Trophoblast cell (in vitro differentiated cells and primary cell): ENCODE data around the gene BAIAP2.
A peak's percentile ranks its signal among the peaks of the same experiment; 100 is the strongest.

Experiments
- DNase-seq, 2 donors: peaks; one replicate each; pipeline ENCODE4 v3.0.0-alpha.2; 2016
- H2AFZ ChIP-seq: 2 replicates; pipeline ENCODE4 v1.6.1; 2013; ENCODE audit warnings: low read length, moderate library complexity, mild to moderate bottlenecking; ENCODE audit not compliant: insufficient read depth, poor library complexity
- H2AK5ac ChIP-seq: 2 replicates; pipeline ENCODE4 v1.6.1; 2013; ENCODE audit warnings: mild to moderate bottlenecking, low read length
- H2BK120ac ChIP-seq: 2 replicates; pipeline ENCODE4 v1.6.1; 2013; ENCODE audit warnings: low read length, mild to moderate bottlenecking, moderate library complexity; ENCODE audit not compliant: insufficient read depth, poor library complexity
- H2BK12ac ChIP-seq: 2 replicates; pipeline ENCODE4 v1.6.1; 2013; ENCODE audit warnings: mild to moderate bottlenecking, low read length, moderate library complexity
- H2BK5ac ChIP-seq: 2 replicates; pipeline ENCODE4 v1.6.1; 2013; ENCODE audit warnings: low read length, low read depth, moderate library complexity, mild to moderate bottlenecking; ENCODE audit not compliant: poor library complexity
- H3K14ac ChIP-seq: 2 replicates; pipeline ENCODE4 v1.6.1; 2013; ENCODE audit warnings: mild to moderate bottlenecking, low read length
- H3K18ac ChIP-seq: 2 replicates; pipeline ENCODE4 v1.6.1; 2013; ENCODE audit warnings: mild to moderate bottlenecking, low read length
- H3K23ac ChIP-seq: 2 replicates; pipeline ENCODE4 v1.6.1; 2013; ENCODE audit warnings: low read length
- H3K27ac ChIP-seq: 2 replicates; pipeline ENCODE4 v1.5.1; 2013; ENCODE audit warnings: low read depth, mild to moderate bottlenecking, inconsistent platforms, low read length, moderate library complexity
- H3K27me3 ChIP-seq: 2 replicates; pipeline ENCODE4 v1.6.1; 2013; ENCODE audit warnings: inconsistent platforms, mild to moderate bottlenecking, low read length, moderate library complexity; ENCODE audit not compliant: insufficient read depth
- H3K36me3 ChIP-seq, 2 experiments: 1 replicate in 1 of 2; 2 replicates in 1 of 2; pipeline ENCODE4 v1.6.1; 2013; ENCODE audit warnings: low read length in 2 of 2, mild to moderate bottlenecking in 2 of 2, moderate library complexity in 1 of 2; ENCODE audit not compliant: insufficient read depth in 2 of 2, control insufficient read depth in 1 of 2
- H3K4ac ChIP-seq: 2 replicates; pipeline ENCODE4 v1.6.1; 2013; ENCODE audit warnings: low read depth, mild to moderate bottlenecking, low read length, moderate library complexity
- H3K4me1 ChIP-seq, 2 experiments: 1 replicate in 1 of 2; 2 replicates in 1 of 2; pipeline ENCODE4 v1.6.1; 2013; ENCODE audit warnings: low read length in 2 of 2, mild to moderate bottlenecking in 2 of 2, moderate library complexity in 1 of 2; ENCODE audit not compliant: insufficient read depth in 2 of 2, control insufficient read depth in 1 of 2
- H3K4me2 ChIP-seq: 2 replicates; pipeline ENCODE4 v1.6.1; 2013; ENCODE audit warnings: inconsistent platforms, mild to moderate bottlenecking, low read length, moderate library complexity
- H3K4me3 ChIP-seq: 2 replicates; pipeline ENCODE4 v1.5.1; 2013; ENCODE audit warnings: mild to moderate bottlenecking, low read depth, low read length, inconsistent platforms
- H3K79me1 ChIP-seq: one replicate; pipeline ENCODE4 v1.6.1; 2013; ENCODE audit warnings: low read length
- H3K79me2 ChIP-seq: 2 replicates; pipeline ENCODE4 v1.6.1; 2013; ENCODE audit warnings: low read length, mild to moderate bottlenecking; ENCODE audit not compliant: control insufficient read depth, insufficient read depth, poor library complexity
- H3K9ac ChIP-seq: 2 replicates; pipeline ENCODE4 v1.6.1; 2013; ENCODE audit warnings: mild to moderate bottlenecking, low read length
- H3K9me3 ChIP-seq: 2 replicates; pipeline ENCODE4 v1.6.1; 2013; ENCODE audit warnings: low read depth, mild to moderate bottlenecking, control low read depth, inconsistent platforms, low read length; ENCODE audit not compliant: insufficient read depth
- H4K12ac ChIP-seq: 2 replicates; pipeline ENCODE4 v1.6.1; 2013; ENCODE audit warnings: low read depth, mild to moderate bottlenecking, low read length, moderate library complexity
- H4K8ac ChIP-seq: 2 replicates; pipeline ENCODE4 v1.6.1; 2013; ENCODE audit warnings: low read depth, mild to moderate bottlenecking, low read length, moderate library complexity
- H4K91ac ChIP-seq: one replicate; pipeline ENCODE4 v1.6.1; 2013; ENCODE audit warnings: low read depth, mild to moderate bottlenecking, low read length, moderate library complexity
- WGBS: extraction: QIAGEN DNeasy Blood & Tissue Kit; methylation state at CpG from one replicate; pipeline ENCODE4 v1.1.7; 2013; ENCODE audit warnings: missing lambda C conversion rate; ENCODE audit not compliant: insufficient read length, insufficient coverage; ENCODE audit errors: extremely low coverage; 5-methylcytosine and 5-hydroxymethylcytosine counted together

The BAIAP2 gene

GRCh38 chr17:81064678-81065475, 29.9 kb downstream of the BAIAP2 start:
- peak overlapping the region; percentile 21 for H2BK12ac ChIP-seq
- peak overlapping the region; percentile 9 for H2BK120ac ChIP-seq
- peak overlapping the region; percentile 11 for H3K4ac ChIP-seq
- H3K14ac ChIP-seq: peak overlapping the region; percentile 18
- H3K27ac ChIP-seq: peak overlapping the region; percentile 4
- H3K23ac ChIP-seq: no peak overlapping the region
- no peak for DNase-seq
- no peak overlapping the region for H3K4me3 ChIP-seq
- H3K9ac ChIP-seq: no peak overlapping the region
- peak overlapping the region; percentile 57 for H3K18ac ChIP-seq
- H2AK5ac ChIP-seq: no peak overlapping the region
- no CpG with 5 or more reads among the region's 19 CpGs for WGBS
- peak overlapping the region; percentile 24 for H2AFZ ChIP-seq
- H3K9me3 ChIP-seq: no peaks in the 10 kb centered on the region
- H2BK5ac ChIP-seq: peak overlapping the region; percentile 20
- H3K4me2 ChIP-seq: no peak overlapping the region
- peaks cover 30 to 50% of the 10 kb centered on the region in 2 experiments for H3K36me3 ChIP-seq
- H4K91ac ChIP-seq: peak overlapping the region; percentile 27
- no peak overlapping the region for H4K12ac ChIP-seq
- peaks cover 19 to 24% of the 10 kb centered on the region in 2 experiments for H3K4me1 ChIP-seq
- H3K27me3 ChIP-seq: no peaks in the 10 kb centered on the region
- H3K79me2 ChIP-seq: no peaks in the 10 kb centered on the region
- peaks cover 7% of the 10 kb centered on the region for H3K79me1 ChIP-seq
- H4K8ac ChIP-seq: peak overlapping the region; percentile 10

DNA sequence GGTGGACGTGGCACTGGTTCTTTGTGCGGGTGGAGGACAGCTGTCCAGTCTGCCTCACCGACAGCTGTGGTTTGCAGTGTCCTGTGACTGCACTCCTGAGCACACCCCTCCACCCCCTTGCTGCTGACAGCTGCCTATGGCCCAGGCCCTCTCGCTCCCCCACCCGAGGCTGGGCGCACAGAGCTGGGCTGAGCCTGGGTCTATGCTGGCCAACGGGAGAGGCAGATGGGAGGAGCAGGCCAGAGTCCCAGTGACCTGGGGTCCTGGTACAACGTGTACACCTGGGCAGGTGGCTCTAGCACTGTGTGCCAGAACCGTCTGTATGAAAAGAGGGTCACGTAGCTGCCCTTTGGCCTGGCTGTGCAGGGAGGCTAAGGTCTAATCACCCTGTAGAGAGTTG, 30.5 kb downstream of the BAIAP2 start:
- no peak overlapping the region for H2AK5ac ChIP-seq
- DNase-seq: no peak
- peak overlapping the region; percentile 11 for H3K4ac ChIP-seq
- H2AFZ ChIP-seq: peak overlapping the region; percentile 24
- H3K79me1 ChIP-seq: peaks cover 7% of the 10 kb centered on the region
- no peak overlapping the region for H3K4me3 ChIP-seq
- H3K4me2 ChIP-seq: no peak overlapping the region
- no peak overlapping the region for H2BK5ac ChIP-seq
- H4K91ac ChIP-seq: peak overlapping the region; percentile 34
- WGBS: no CpG with 5 or more reads among the region's 10 CpGs
- H2BK12ac ChIP-seq: peak overlapping the region; percentile 21
- peak overlapping the region; percentile 12 for H3K14ac ChIP-seq
- peaks cover 29 to 47% of the 10 kb centered on the region in 2 experiments for H3K36me3 ChIP-seq
- H4K8ac ChIP-seq: no peak overlapping the region
- no peak overlapping the region for H3K23ac ChIP-seq
- H2BK120ac ChIP-seq: no peak overlapping the region
- H3K9ac ChIP-seq: no peak overlapping the region
- peaks cover 19 to 24% of the 10 kb centered on the region in 2 experiments for H3K4me1 ChIP-seq
- peak overlapping the region; percentile 35 for H3K18ac ChIP-seq
- H3K9me3 ChIP-seq: no peaks in the 10 kb centered on the region
- H3K27me3 ChIP-seq: no peaks in the 10 kb centered on the region
- H4K12ac ChIP-seq: no peak overlapping the region
- no peak overlapping the region for H3K27ac ChIP-seq
- no peaks in the 10 kb centered on the region for H3K79me2 ChIP-seq

- no peak overlapping the region for H3K14ac ChIP-seq
- no peak overlapping the region for H2AK5ac ChIP-seq
- no peak overlapping the region for H2BK12ac ChIP-seq
- H3K4me3 ChIP-seq: no peak overlapping the region
- H3K79me2 ChIP-seq: no peaks in the 10 kb centered on the region
- no peak overlapping the region for H2BK5ac ChIP-seq
- no peak overlapping the region for H3K18ac ChIP-seq
- no peak overlapping the region for H3K4ac ChIP-seq
- H3K4me1 ChIP-seq: peaks cover 19 to 24% of the 10 kb centered on the region in 2 experiments
- peaks cover 29 to 45% of the 10 kb centered on the region in 2 experiments for H3K36me3 ChIP-seq
- H2AFZ ChIP-seq: no peak overlapping the region
- no peak overlapping the region for H3K4me2 ChIP-seq
- peak in 1 of 2 donors; percentile 46 for DNase-seq
- WGBS: no CpG with 5 or more reads among the region's 9 CpGs
- H4K12ac ChIP-seq: no peak overlapping the region
- no peak overlapping the region for H3K9ac ChIP-seq
- no peak overlapping the region for H4K8ac ChIP-seq
- H3K27ac ChIP-seq: no peak overlapping the region
- H3K27me3 ChIP-seq: no peaks in the 10 kb centered on the region
- H3K9me3 ChIP-seq: no peaks in the 10 kb centered on the region
- H2BK120ac ChIP-seq: no peak overlapping the region
- H3K23ac ChIP-seq: no peak overlapping the region
- H3K79me1 ChIP-seq: peaks cover 7% of the 10 kb centered on the region
- H4K91ac ChIP-seq: no peak overlapping the region
Measured at GRCh38 chr17:81066072-81066471, 31.1 kb downstream of the BAIAP2 start.

- Histone ChIP-seq H2BK120ac (no peak overlapping the region), H3K27me3 (no peaks in the 10 kb centered on the region), H3K9ac (no peak overlapping the region), H2BK12ac (no peak overlapping the region), H4K8ac (no peak overlapping the region), H3K36me3 (peaks cover 25 to 44% of the 10 kb centered on the region in 2 experiments), H2AFZ (no peak overlapping the region), H3K4me3 (no peak overlapping the region), H3K18ac (no peak overlapping the region), H3K79me2 (no peaks in the 10 kb centered on the region), H2BK5ac (no peak overlapping the region), H3K23ac (no peak overlapping the region), H2AK5ac (no peak overlapping the region), H3K27ac (no peak overlapping the region), H3K14ac (no peak overlapping the region), H3K4me1 (peaks cover 23 to 26% of the 10 kb centered on the region in 2 experiments), H3K9me3 (no peaks in the 10 kb centered on the region), H3K4me2 (no peak overlapping the region), H4K91ac (no peak overlapping the region), H4K12ac (no peak overlapping the region), H3K79me1 (peaks cover 7% of the 10 kb centered on the region), H3K4ac (no peak overlapping the region)
- DNase-seq: no peak
- WGBS: no CpG with 5 or more reads among the region's 16 CpGs
Measured at GRCh38 chr17:81066771-81067315, 31.9 kb downstream of the BAIAP2 start.
